ENCODE results near the gene RNU5D-1.
"Not testable (repeated sequence)": the region's sequence is repeated elsewhere in the genome, so short reads cannot be mapped to it uniquely, and the experiment has no call there.

The RNU5D-1 gene

DNA sequence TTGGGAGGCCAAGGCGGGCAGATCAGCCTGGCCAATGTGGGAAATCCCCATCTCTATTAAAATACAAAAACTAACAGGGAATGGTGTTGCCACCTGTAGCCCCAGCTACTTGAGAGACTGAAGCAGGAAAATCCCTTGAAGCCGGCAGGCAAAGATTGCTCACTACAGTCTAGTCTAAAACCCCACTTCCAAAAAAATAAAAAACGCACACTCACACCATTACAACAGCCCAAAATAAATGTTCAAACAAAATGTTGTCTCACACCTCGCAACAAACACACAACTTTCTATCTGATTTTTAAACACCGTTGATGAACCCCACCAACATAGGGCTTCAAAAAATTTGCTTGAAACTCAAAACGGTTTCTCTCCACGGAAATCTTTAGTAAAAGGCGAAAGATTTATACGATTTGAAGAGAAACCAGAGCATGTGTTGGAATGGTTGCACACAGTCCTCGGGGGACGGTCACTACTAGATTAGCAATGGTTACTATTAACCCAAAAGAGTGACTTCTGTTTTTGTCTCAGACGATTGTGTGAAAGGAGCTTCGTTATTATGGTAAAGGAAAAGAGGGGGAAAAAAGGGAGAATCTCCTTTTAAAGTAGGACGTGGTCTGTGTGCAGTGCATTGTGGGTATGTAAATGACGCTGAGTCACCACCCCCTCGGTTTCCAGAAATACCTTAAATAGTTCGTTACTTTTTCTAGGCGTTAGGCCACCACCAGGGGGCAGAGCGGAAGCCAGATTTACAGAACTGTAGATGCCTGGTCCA is at the start of gene RNU5D-1:
Gene RNU5D-1 (minus strand): TSS at position 430 of the 772 bp plus-strand sequence.
- DNase-seq (ENCODE audit: low spot score): peak; percentile 96

- DNase-seq (ENCODE audit: low spot score): peak; percentile 67
Observed at GRCh38 chr1:44780583-44781121, 49.7 kb upstream of the RNU5D-1 start.

DNA sequence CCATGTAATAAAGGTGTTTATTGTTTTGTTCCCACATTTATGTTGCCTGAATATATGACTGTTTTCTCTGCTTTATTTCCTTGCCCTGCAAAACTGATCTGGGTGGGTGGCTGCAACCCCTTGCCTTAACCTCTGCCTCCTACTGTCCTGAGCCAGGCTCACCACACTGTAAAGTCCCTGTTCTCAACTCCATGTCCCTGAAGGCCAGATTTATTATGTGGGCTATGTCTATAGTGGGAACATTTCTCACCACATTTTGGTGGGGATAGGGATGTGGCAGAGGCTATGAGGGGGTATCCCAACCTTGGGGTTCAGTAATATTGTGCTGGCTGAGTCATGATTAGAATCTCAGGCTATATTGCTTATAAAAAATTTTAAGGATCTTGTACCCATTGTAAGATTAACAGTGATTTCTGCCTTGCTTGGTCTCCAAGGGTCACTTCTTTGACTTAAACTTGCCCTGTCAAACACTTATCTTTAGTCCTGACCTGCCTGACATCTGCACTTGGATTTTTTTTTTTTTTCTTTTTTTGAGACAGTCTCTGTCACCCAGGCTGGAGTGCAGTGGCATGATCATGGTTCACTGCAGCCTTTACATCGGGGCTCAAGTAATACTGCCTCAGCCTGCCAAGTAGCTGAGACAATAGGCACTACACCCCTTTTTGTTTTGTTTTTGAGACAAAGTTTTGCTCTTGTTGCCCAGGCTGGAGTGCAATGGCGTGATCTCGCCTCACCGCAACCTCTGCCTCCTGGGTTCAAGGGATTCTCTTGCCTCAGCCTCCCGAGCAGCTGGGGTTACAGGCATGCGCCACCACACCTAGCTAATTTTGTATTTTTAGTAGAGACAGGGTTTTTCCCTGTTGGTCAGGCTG is 48.0 kb upstream of the RNU5D-1 start:
- DNase-seq (ENCODE audit: low spot score): no peak

DNA sequence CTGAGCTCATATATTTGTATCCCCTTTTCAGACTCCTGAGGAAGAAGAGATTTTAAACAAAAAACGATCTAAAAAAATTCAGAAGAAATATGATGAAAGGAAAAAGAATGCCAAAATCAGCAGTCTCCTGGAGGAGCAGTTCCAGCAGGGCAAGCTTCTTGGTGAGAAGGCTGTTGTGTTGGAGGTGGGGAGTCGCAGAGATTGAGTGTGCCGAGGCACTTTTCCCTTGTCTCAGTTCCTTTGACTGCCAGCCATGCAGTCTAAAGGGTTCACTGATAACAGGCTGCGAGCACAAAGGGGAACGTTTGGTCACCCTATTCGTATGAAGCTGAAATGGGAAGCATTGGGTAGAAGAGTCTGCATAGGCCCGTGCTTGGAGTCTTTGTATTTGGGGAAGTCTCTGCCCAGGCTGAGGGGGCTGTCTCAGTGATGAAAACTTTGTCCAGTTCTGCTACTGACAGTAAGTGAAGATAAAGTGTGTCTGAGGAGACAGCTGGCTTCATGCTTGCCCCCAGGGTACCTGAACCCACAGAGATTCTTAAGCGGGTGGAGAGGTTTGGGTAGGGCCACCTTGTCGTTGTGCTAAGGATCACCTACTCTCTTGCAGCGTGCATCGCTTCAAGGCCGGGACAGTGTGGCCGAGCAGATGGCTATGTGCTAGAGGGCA is 47.1 kb upstream of the RNU5D-1 start:
- DNase-seq (ENCODE audit: low spot score): no peak

DNA sequence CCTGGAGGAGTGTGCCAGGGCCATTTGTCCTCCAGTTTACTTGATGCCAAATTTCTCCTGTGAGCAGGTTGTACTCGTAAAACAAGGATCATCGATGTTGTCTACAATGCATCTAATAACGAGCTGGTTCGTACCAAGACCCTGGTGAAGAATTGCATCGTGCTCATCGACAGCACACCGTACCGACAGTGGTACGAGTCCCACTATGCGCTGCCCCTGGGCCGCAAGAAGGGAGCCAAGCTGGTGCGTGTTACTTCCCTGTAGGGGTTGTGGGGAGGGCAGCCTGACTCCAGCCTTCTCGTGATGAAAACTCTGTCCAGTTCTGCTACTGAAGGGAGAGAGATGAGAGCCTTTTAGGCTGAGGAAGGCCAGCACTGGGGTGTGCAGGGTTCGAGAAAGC is 46.6 kb upstream of the RNU5D-1 start:
- DNase-seq (ENCODE audit: low spot score): no peak

DNA sequence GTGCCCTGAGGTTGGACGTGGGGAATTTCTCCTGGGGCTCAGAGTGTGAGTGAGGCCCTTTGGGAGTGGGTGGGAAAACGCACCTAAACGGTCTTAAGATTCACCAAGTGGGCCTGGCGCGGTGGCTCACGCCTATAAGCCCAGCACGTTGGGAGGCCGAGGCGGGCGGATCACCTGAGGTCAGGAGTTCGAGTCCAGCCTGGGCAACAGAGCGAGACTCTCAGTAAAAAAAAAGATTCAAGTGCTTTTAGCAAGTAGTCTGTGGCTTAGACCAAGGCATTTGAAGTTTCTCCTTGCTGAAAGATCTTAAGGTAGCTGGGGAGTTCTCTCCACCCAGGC is 45.7 kb upstream of the RNU5D-1 start:
- DNase-seq (ENCODE audit: low spot score): no peak

GRCh38 chr1:44775930-44776729 is 45.2 kb upstream of the RNU5D-1 start:
- DNase-seq (ENCODE audit: low spot score): no peak

- DNase-seq (ENCODE audit: low spot score): peak; percentile 96
Observed at GRCh38 chr1:44775078-44775929, 44.3 kb upstream of the RNU5D-1 start, which contains the start of gene RPS8. TSS of gene RPS8 (plus strand) at chr1:44775540. CDS start at chr1:44775597, 57 bp downstream.

- DNase-seq (ENCODE audit: low spot score): not testable (repeated sequence)
Observed at GRCh38 chr1:44766421-44766820, 35.5 kb upstream of the RNU5D-1 start.

GRCh38 chr1:44760876-44761275 is 29.9 kb upstream of the RNU5D-1 start:
- no peak for DNase-seq (ENCODE audit: low spot score)

DNA sequence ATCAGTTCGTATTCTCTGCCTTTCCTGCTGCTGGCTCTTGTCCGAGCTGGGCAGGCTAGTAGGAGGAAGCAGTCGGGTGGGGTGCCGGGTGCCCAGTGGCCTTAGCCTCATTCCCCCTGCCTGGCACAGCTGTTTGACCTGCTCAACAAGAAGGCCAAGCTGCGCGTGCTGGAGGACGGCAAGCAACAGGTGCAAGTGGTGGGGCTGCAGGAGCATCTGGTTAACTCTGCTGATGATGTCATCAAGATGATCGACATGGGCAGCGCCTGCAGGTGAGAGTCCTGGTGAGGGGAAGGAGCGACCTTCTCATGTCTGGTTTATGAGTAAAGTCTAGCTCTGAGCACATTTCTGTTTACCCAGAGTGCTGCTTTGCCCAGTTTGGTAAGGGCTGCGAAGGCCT is 28.1 kb upstream of the RNU5D-1 start:
- DNase-seq (ENCODE audit: low spot score): no peak

- DNase-seq (ENCODE audit: low spot score): no peak
Observed at GRCh38 chr1:44757420-44757819, 26.4 kb upstream of the RNU5D-1 start.

- no peak for DNase-seq (ENCODE audit: low spot score)
Observed at GRCh38 chr1:44747878-44748277, 16.9 kb upstream of the RNU5D-1 start.

DNA sequence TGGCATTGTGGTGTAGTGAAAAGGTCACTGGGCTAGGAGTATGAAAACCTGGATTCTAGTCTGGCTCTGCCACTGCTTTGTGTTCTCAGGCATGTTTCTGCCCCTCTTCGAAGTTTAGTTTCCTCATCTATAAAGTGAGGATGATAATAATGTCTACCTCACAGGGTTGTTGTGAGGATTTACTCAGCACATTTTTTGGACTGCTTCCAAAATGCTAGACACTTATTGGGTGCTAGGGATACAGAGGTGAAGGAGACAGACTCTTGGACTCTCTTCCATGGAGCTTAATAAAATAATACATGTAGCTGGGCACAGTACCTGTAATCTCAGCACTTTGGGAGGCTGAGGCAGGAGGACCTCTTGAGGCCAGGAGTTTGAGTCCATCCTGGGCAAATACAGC is 12.2 kb upstream of the RNU5D-1 start:
- no peak for DNase-seq (ENCODE audit: low spot score)

GRCh38 chr1:44740179-44740617 is 9.2 kb upstream of the RNU5D-1 start:
- DNase-seq (ENCODE audit: low spot score): no peak

DNA sequence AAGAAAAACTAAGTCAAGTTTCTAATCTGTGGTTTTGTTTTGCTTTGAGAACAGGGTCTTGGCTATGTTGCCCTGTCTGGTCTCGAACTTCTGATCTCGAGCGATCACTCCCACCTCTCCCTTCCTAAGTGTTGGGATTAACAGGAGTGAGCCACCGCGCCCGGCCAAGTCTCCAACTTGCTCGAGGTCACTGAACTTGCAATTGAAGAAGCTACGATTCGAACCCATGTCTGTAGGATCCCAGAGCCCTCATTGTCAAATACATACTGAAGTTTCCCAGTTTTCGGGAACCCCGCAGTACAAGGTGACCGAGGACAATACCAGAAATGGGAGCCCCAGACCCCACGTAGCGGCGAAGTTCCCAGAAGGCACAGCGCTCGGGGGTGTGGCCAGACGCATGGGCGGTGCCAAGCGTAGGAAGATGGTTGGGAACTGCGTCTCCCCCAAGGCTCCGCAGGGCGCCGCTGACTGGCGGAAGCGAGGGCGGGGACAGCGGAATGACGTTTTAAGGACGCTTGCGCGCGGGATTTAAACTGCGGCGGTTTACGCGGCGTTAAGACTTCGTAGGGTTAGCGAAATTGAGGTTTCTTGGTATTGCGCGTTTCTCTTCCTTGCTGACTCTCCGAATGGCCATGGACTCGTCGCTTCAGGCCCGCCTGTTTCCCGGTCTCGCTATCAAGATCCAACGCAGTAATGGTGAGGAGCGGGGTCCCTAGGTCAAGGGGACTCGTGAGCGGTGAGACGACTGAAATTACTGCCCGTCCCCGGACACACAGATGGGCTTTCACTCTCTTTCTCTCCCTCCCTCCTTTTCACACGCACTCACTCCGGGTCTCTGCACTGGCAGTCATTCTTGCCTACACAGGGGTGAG is 8.6 kb upstream of the RNU5D-1 start, which contains the start of gene KIF2C:
Gene KIF2C (plus strand): TSS at position 531 of the 872 bp plus-strand sequence. CDS start 96 bp downstream, at position 627.
- DNase-seq (ENCODE audit: low spot score): peak; percentile 97

GRCh38 chr1:44738953-44739306 is 8.0 kb upstream of the RNU5D-1 start:
- not testable (repeated sequence) for DNase-seq (ENCODE audit: low spot score)

- no peak for DNase-seq (ENCODE audit: low spot score)
Observed at GRCh38 chr1:44735992-44736391, 5.0 kb upstream of the RNU5D-1 start.

DNA sequence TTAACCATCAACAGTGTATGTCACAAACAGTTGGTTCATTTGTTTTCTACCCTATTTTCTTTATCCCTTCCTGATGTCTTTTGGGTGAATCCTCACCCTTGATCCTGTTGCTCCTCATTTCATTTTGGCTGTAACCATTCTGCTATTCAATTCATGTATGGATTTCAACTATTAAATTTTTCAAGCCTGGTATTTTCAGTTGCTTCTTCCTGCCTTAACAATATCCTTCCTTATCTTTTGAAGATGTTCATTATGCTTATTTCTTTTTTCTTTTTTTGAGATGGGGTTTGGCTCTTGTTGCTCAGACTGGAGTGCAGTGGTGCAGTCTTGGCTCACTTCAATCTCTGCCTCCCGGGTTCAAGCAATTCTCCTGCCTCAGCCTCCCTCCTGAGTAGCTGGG is 2.8 kb upstream of the RNU5D-1 start:
- DNase-seq (ENCODE audit: low spot score): no peak
